ENCODE results near the gene KITLG.

- TF ChIP-seq CEBPB (IDR thresholded peaks at IDR 0.05) (no peak), EGR1 (IDR thresholded peaks at IDR 0.05) (no peak), TEAD4 (IDR thresholded peaks at IDR 0.05) (no peak), EP300 (IDR thresholded peaks at IDR 0.05; ENCODE audit: borderline replicate concordance) (no peak), YY1 (IDR thresholded peaks at IDR 0.05; ENCODE audit: low read depth) (no peak), REST (IDR thresholded peaks at IDR 0.05; ENCODE audit: low read depth) (no peak)
These were observed 86.6 kb downstream of the KITLG start for GRCh38 chr12:88493636-88494035.

Data from Ishikawa (cell line).